ENCODE measurements around the gene CENPI. TPM values are rescaled to one million over a fixed set of nuclear protein-coding genes. Genes with fewer than 3 reads are reported as not detected.

CENPI gene
- total and polyA plus RNA-seq, 4 donors, result 0.21 to 17.4 (median 0.45) TPM

DNA sequence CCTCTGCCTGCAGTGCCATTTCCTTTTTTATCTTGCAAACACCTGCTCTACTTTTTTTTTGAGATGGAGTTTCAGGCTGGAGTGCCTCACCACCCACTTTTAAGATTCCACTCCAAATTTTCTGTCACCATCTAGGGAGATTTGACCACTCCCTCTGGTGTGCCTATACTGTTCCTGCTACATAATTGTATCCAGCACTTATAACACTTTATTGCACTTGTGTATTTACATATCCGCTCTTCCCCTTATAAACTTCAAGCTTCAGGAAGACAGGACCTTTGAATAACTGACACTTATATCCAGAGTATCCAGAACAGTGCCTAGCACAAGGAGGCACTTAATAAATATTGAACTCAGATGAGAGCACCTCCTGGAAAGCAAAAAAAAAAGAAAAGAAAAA, 6.2 kb upstream of the CENPI start:
- H3K27me3 ChIP-seq (ENCODE audit: control insufficient read depth in 4 of 4, insufficient read depth in 4 of 4, low read length in 3 of 4), result no peaks in the 10 kb centered on the region
- H3K9me3 ChIP-seq (ENCODE audit: control insufficient read depth in 4 of 4, low read length in 3 of 4), result no peaks in the 10 kb centered on the region
- H3K4me3 ChIP-seq (ENCODE audit: low read depth in 1 of 3, low read length in 3 of 3), result no peak overlapping the region
- TF ChIP-seq, protein P1, sequence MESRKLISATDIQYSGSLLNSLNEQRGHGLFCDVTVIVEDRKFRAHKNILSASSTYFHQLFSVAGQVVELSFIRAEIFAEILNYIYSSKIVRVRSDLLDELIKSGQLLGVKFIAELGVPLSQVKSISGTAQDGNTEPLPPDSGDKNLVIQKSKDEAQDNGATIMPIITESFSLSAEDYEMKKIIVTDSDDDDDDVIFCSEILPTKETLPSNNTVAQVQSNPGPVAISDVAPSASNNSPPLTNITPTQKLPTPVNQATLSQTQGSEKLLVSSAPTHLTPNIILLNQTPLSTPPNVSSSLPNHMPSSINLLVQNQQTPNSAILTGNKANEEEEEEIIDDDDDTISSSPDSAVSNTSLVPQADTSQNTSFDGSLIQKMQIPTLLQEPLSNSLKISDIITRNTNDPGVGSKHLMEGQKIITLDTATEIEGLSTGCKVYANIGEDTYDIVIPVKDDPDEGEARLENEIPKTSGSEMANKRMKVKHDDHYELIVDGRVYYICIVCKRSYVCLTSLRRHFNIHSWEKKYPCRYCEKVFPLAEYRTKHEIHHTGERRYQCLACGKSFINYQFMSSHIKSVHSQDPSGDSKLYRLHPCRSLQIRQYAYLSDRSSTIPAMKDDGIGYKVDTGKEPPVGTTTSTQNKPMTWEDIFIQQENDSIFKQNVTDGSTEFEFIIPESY (IDR thresholded peaks at IDR 0.05), result no peak
- TF ChIP-seq SP1 (IDR thresholded peaks at IDR 0.05) (no peak), RAD21 (IDR thresholded peaks at IDR 0.05) (no peak), GABPA (IDR thresholded peaks at IDR 0.05 in 1 of 2, conservative IDR thresholded peaks at IDR 0.05 in 1 of 2) (no peak), FOXA1 (IDR thresholded peaks at IDR 0.05) (no peak), FOXA2 (IDR thresholded peaks at IDR 0.05) (no peak), EGR1 (IDR thresholded peaks at IDR 0.05; ENCODE audit: low read depth in 2 of 2) (no peak), JUND (IDR thresholded peaks at IDR 0.05) (no peak), TAF1 (conservative IDR thresholded peaks at IDR 0.05) (no peak), YY1 (IDR thresholded peaks at IDR 0.05) (no peak), NR2F2 (IDR thresholded peaks at IDR 0.05) (no peak), HNF4A (conservative IDR thresholded peaks at IDR 0.05) (no peak), RXRA (IDR thresholded peaks at IDR 0.05) (no peak), HNF4G (IDR thresholded peaks at IDR 0.05) (no peak)
- TF ChIP-seq, protein P2, sequence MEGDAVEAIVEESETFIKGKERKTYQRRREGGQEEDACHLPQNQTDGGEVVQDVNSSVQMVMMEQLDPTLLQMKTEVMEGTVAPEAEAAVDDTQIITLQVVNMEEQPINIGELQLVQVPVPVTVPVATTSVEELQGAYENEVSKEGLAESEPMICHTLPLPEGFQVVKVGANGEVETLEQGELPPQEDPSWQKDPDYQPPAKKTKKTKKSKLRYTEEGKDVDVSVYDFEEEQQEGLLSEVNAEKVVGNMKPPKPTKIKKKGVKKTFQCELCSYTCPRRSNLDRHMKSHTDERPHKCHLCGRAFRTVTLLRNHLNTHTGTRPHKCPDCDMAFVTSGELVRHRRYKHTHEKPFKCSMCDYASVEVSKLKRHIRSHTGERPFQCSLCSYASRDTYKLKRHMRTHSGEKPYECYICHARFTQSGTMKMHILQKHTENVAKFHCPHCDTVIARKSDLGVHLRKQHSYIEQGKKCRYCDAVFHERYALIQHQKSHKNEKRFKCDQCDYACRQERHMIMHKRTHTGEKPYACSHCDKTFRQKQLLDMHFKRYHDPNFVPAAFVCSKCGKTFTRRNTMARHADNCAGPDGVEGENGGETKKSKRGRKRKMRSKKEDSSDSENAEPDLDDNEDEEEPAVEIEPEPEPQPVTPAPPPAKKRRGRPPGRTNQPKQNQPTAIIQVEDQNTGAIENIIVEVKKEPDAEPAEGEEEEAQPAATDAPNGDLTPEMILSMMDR (IDR thresholded peaks at IDR 0.05; ENCODE audit: low read depth, low read length, missing input control), result no peak
- TF ChIP-seq, protein P3, sequence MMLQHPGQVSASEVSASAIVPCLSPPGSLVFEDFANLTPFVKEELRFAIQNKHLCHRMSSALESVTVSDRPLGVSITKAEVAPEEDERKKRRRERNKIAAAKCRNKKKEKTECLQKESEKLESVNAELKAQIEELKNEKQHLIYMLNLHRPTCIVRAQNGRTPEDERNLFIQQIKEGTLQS (IDR thresholded peaks at IDR 0.05), result no peak
- TF ChIP-seq, protein P4, sequence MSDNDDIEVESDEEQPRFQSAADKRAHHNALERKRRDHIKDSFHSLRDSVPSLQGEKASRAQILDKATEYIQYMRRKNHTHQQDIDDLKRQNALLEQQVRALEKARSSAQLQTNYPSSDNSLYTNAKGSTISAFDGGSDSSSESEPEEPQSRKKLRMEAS (IDR thresholded peaks at IDR 0.05), result no peak
- 93% methylated on average over 1 of the region's 1 CpG for WGBS
- no peak for DNase-seq (ENCODE audit: low spot score)
- no peaks in the 10 kb centered on the region for H3K36me3 ChIP-seq (ENCODE audit: control insufficient read depth in 4 of 4, insufficient read depth in 3 of 4, low read depth in 1 of 4, low read length in 3 of 4)
- no peak overlapping the region for H3K9ac ChIP-seq (ENCODE audit: low read depth in 1 of 2, low read length in 2 of 2)
- H3K4me1 ChIP-seq (ENCODE audit: control insufficient read depth in 4 of 4, insufficient read depth in 4 of 4, low read length in 3 of 4), result no peaks in the 10 kb centered on the region
- H3K27ac ChIP-seq (ENCODE audit: low read depth in 1 of 2, low read length in 2 of 2), result no peak overlapping the region

DNA sequence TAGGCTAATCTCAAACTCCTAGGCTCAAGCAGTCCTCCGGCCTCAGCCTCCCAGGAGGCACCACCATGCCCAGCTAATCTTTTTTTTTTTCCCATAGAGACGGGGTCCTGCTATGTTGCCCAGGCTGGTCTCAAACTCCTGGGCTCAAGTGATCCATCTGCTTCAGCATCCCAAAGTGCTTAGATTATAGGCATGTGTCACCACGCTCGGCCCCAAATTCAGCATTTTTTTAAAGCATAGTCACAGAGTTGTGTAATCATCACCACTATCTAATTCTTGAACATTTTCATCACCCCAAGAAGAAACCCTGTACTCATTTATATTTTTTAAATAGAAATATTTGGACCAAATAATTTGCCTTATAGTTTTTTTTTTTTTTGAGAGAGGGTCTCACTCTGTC, 10.3 kb downstream of the CENPI start:
- Histone ChIP-seq H3K9ac (ENCODE audit: low read depth in 1 of 2, low read length in 2 of 2) (no peak overlapping the region), H3K9me3 (ENCODE audit: control insufficient read depth in 4 of 4, low read length in 3 of 4) (no peaks in the 10 kb centered on the region), H3K4me3 (ENCODE audit: low read depth in 1 of 3, low read length in 3 of 3) (no peak overlapping the region), H3K27me3 (ENCODE audit: control insufficient read depth in 4 of 4, insufficient read depth in 4 of 4, low read length in 3 of 4) (no peaks in the 10 kb centered on the region), H3K36me3 (ENCODE audit: control insufficient read depth in 4 of 4, insufficient read depth in 3 of 4, low read depth in 1 of 4, low read length in 3 of 4) (no peaks in the 10 kb centered on the region), H3K27ac (ENCODE audit: low read depth in 1 of 2, low read length in 2 of 2) (no peak overlapping the region), H3K4me1 (ENCODE audit: control insufficient read depth in 4 of 4, insufficient read depth in 4 of 4, low read length in 3 of 4) (no peaks in the 10 kb centered on the region)
- 97% methylated on average over 4 of the region's 4 CpGs for WGBS
- DNase-seq (ENCODE audit: low spot score), result no peak
- no peak for TF ChIP-seq GABPA (IDR thresholded peaks at IDR 0.05 in 1 of 2, conservative IDR thresholded peaks at IDR 0.05 in 1 of 2)
- TF ChIP-seq SP1 (IDR thresholded peaks at IDR 0.05), result no peak
- TF ChIP-seq, protein P1 (IDR thresholded peaks at IDR 0.05), result no peak
- TF ChIP-seq NR2F2 (IDR thresholded peaks at IDR 0.05), result no peak
- no peak for TF ChIP-seq TAF1 (conservative IDR thresholded peaks at IDR 0.05)
- TF ChIP-seq, protein P4 (IDR thresholded peaks at IDR 0.05), result no peak
- TF ChIP-seq JUND (IDR thresholded peaks at IDR 0.05), result no peak
- TF ChIP-seq, protein P5, sequence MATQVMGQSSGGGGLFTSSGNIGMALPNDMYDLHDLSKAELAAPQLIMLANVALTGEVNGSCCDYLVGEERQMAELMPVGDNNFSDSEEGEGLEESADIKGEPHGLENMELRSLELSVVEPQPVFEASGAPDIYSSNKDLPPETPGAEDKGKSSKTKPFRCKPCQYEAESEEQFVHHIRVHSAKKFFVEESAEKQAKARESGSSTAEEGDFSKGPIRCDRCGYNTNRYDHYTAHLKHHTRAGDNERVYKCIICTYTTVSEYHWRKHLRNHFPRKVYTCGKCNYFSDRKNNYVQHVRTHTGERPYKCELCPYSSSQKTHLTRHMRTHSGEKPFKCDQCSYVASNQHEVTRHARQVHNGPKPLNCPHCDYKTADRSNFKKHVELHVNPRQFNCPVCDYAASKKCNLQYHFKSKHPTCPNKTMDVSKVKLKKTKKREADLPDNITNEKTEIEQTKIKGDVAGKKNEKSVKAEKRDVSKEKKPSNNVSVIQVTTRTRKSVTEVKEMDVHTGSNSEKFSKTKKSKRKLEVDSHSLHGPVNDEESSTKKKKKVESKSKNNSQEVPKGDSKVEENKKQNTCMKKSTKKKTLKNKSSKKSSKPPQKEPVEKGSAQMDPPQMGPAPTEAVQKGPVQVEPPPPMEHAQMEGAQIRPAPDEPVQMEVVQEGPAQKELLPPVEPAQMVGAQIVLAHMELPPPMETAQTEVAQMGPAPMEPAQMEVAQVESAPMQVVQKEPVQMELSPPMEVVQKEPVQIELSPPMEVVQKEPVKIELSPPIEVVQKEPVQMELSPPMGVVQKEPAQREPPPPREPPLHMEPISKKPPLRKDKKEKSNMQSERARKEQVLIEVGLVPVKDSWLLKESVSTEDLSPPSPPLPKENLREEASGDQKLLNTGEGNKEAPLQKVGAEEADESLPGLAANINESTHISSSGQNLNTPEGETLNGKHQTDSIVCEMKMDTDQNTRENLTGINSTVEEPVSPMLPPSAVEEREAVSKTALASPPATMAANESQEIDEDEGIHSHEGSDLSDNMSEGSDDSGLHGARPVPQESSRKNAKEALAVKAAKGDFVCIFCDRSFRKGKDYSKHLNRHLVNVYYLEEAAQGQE (IDR thresholded peaks at IDR 0.05), result no peak
- TF ChIP-seq HNF4G (IDR thresholded peaks at IDR 0.05), result no peak
- TF ChIP-seq FOXA2 (IDR thresholded peaks at IDR 0.05), result no peak
- TF ChIP-seq HNF4A (conservative IDR thresholded peaks at IDR 0.05), result no peak

All from liver (tissue), 9 donors.